Glomerular visceral epithelial cell (primary cell): Measurements from ENCODE around the gene NAIF1.
"Not testable (repeated sequence)": the region's sequence is repeated elsewhere in the genome, so short reads cannot be mapped to it uniquely, and the experiment has no call there.

Experiments
- DNase-seq: peaks from one replicate; pipeline ENCODE4 v3.0.0-alpha.2; 2016; ENCODE audit errors: extremely low spot score

Gene NAIF1

DNA sequence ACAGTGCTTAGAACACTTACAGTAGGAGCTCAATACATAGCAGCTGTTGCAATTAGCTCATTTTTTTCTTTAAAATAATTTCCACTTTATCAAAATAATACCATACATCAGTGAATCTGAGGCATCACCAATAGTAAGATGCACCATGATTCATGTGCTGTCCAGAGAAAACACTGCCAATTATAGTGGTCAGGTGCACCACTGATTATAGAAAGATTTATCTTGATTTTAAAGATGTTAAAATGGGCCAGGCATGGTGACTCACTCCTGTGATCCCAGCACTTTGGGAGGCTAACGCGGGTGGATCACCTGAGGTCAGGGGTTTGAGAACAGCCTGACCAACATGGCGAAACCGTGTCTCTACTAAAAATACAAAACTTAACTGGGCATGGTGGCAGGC, 39.4 kb downstream of the NAIF1 start:
- no peak for DNase-seq

DNA sequence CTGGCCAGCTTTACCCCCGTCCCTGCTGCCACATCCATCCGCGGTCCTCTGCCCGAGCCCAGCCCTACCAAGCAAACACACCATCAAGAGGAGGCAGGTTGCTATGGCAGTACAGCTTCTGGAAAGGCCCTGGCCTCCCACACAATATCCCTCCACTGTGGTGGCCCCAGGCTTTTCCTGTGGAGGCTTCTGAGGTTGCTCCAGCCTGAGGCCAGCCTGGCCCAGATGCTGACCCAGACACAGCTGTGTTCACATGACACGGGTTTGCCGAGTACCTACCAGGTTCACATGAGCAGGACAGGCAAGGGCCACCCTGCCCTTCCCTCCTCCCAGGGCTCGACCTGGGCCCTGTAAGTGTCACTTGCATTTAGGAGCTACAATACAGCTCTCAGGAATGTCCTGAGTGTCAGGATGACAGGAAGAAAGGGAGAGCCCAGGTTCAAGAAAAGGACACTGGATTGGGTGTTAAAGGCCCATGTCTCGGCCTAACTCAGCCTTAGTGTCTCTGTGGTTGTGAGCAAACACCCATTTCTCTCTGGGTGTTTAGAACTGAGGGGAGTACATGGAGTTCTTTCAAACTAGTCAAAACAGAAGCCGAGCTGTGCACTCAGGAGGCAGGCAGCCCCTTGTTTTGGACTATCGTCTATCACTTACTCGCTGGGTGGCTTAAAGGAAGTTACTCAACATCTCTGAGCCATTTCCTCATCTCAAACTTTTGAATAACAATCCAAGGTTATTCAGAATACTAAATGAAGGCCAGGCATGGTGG, 40.2 kb downstream of the NAIF1 start:
- DNase-seq, result no peak

DNA sequence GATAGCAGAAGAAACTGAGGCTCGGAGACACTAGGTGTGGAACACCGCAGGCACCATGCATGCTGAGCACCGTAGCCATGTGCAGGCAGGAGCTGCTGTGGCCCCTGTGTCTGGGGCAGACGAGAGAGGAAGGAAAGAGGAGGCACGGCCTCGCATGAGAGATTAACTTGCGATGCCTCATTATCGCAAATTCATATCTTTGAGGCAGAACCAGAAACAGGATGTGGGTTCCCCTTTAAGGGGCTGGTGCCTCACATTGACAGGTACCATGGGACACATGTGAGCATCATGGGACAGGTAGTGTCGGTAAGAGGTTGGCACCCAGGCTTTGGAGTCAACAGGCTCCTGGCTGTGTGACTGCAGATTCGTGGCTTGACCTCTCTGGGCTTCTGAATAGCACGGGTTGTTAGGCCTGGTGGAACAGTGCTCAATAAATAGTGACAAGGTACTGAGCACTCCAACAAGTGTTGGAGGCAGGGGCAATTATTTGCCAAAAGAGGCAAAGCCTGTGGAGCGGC, 40.8 kb downstream of the NAIF1 start:
- DNase-seq, result no peak

DNA sequence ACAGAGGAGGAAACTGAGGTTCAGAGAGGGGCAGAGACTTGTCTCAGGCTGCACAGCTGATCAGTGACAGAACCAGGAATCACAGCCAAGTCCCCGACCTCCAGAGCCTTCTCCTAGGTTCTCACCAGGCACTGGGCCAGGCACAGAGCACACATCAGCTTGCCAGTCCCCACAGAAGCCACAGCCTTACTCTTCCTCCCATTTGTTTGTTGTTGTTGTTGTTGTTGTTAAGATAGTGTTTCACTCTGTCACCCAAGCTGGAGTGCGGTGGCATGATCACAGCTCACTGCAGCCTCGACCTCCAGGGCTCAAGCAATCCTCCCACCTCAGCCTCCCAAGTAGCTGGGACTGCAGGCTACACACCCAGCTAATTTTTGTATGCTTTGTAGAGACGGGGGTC, 41.4 kb downstream of the NAIF1 start:
- no peak for DNase-seq

DNA sequence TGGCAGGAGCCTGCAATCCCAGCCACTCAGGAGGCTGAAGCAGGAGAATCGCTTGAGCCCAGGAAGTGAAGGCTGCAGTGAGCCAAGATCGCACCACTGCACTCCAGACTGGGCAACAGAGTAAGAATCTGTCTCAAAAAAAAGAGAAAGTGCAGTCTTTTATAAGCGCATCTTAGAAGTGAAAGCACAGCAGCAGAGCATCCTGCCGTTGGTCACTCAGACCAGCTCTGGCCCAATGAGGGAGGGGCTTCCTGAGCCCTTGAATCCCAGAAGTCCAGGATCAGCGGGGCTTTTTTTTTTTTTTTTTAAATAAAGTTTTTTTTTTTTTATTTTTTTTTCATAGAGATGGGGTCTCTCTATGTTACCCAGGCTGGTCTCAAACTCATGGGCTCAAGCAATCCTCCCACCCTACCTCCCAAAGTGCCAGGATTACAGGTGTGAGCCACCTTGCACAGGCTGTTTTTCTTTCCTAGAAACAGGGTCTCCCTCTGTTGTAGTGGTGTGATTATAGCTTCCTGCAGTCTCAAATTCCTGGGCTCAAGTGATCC, 42.3 kb downstream of the NAIF1 start:
- no peak for DNase-seq

DNA sequence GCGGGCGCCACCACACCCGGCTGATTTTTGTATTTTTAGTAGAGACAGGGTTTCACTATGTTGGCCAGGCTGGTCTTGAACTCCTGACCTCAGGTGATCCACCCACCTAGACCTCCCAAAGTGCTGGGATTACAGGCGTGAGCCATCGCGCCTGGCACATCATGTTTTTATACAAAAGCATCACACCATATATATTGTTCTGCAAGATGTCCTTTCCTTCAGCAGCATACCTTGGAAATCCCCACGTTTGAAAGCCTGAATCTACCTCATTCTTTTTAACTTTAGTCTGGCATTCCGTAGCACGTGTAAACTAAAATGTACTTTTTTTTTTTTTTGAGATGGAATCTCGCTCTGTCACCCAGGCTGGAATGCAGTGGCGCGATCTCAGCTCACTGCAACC, 43.4 kb downstream of the NAIF1 start:
- DNase-seq, result not testable (repeated sequence)

DNA sequence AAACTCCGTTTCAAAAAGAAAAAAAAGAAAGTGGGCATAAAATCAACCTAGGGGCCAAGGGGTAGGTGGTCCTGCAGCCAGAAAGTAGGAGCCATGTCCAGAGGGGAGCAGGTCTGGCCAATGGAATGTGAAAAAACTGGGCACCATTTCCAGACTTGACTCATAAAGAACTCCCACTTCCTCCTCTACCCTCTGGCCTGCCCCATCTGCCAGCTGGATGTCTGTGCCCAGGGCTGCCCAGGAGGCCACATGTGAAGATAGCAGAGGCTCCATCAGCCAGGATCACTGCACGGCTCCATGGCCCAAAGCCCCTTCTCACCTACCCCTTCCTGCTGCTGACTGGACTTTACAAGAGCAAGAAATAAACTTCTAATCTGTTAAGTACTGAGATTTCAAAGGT, 44.2 kb downstream of the NAIF1 start:
- peak; percentile 37 for DNase-seq

DNA sequence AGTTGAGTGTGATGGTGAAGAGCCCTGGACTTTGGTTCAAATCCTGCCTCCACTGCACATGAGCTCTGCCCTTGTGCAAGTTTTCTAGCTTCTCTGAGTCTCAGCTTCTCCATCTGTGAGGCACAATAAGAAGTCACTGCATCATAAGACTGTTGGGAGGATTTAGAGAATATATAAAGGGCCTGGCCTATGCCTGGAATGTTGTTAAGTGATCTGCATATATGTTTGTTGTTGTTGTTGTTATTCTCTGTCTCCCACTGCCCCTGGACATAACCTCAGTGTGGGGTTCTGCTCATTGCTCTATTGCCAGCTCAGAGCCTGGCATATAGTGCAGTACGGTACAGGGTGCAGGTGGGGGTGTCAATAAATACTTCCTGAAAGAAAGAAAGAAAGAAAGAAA, 46.0 kb downstream of the NAIF1 start:
- DNase-seq, result no peak

DNA sequence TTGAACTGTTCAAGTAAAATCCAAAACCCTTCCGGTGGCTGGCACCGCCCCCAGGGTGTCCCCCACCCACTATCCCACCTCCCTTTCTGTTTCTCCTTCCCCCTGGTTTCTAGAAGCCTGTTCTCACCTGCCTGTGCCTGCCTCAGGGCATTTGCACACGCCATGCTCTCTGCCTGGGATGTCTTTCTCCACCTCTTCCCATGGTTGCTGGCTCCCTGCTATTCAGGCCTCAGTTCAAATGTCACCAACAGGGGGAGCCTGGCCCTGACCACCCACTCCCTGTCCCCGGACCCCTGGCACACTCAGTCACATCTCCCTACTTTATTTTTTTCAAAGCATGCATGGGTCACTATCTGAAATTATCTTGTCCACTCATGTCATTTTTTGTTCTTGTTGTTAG, 46.4 kb downstream of the NAIF1 start:
- DNase-seq, result no peak

DNA sequence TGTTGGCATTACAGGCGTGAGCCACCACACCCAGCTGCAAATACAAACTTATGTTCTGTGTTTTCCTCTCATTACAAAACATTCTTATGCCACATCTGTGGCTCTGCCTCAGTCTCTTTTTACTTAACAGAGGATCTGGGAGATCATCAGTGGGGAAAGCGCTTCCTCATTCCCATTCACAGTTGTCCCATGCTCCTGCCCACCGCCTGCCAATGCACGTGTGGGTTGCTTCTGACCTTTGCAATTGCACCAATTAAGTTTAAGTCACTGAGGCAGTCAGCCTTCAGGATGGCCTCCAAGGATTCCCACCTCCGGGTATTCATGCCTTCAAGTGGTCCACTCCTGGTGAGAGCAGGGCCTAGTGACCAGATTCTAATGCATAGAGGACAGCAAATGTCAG, 51.4 kb downstream of the NAIF1 start:
- DNase-seq, result no peak
